Astrocyte of the cerebellum (primary cell): ENCODE measurements around the gene HARS1.
"Not testable (repeated sequence)": the region's sequence is repeated elsewhere in the genome, so short reads cannot be mapped to it uniquely, and the experiment has no call there.

Experiments used
- DNase-seq: peaks from one replicate; pipeline ENCODE4 v3.0.0-alpha.2; 2011; ENCODE audit warnings: low read depth
- H3K4me3 ChIP-seq: 2 replicates; pipeline ENCODE4 v1.5.1; 2011; ENCODE audit warnings: mild to moderate bottlenecking, low read depth, low read length, moderate library complexity
- in situ Hi-C: cut with HindIII; loops from 2 replicates; pipeline ENCODE4 v1.10.0; 2017; ENCODE audit warnings: low sequenced_read_pairs
- TF ChIP-seq, protein P1 (sequence below): IDR thresholded peaks from 2 replicates; pipeline ENCODE4 v1.5.1; 2012; ENCODE audit warnings: low read length, low read depth, moderate library complexity, mild to moderate bottlenecking; ENCODE audit errors: missing control alignments

HARS1 gene

DNA sequence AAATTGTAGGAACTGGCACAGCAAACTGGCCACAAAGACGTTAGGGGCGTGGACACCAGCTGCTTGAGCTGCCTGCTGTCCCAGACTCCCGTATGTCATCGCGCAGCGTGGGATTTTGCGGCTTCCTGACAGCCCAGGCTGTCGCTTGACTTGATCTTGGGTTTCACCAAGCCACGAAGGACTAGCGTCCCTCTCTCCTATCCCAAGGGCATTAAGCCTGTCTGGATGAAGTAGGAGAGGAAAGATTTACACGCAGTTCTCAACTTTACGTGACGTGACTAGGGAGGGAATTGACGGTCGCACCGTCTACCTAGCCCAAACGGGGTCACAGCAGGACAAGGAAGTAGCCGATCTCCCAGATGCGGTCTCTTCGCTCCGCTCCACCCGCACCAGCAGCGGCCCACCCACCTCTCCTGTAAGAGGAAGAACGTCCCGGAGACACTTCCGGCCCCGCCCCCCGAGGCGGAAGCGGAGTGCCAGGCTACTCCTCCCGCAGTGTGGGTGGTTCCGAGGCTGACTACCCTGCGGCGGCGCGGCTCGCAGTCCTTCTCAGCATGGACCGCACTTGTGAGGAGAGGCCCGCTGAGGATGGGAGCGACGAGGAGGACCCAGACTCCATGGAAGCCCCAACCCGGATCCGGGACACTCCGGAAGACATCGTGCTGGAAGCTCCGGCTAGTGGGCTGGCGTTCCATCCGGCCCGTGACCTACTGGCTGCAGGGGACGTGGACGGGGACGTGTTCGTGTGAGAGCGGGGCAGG lies 26.6 kb downstream of the HARS1 start, which contains the start of gene WDR55:
Gene WDR55 (plus strand): TSS at position 546 of the 761 bp plus-strand sequence. CDS start 9 bp downstream, at position 555.
- TF ChIP-seq, protein P1, sequence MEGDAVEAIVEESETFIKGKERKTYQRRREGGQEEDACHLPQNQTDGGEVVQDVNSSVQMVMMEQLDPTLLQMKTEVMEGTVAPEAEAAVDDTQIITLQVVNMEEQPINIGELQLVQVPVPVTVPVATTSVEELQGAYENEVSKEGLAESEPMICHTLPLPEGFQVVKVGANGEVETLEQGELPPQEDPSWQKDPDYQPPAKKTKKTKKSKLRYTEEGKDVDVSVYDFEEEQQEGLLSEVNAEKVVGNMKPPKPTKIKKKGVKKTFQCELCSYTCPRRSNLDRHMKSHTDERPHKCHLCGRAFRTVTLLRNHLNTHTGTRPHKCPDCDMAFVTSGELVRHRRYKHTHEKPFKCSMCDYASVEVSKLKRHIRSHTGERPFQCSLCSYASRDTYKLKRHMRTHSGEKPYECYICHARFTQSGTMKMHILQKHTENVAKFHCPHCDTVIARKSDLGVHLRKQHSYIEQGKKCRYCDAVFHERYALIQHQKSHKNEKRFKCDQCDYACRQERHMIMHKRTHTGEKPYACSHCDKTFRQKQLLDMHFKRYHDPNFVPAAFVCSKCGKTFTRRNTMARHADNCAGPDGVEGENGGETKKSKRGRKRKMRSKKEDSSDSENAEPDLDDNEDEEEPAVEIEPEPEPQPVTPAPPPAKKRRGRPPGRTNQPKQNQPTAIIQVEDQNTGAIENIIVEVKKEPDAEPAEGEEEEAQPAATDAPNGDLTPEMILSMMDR, result no peak
- H3K4me3 ChIP-seq, result peak within 1 kb of the TSS; percentile 86
- peak; percentile 67 for DNase-seq
- in situ Hi-C loops, result no loop called here

DNA sequence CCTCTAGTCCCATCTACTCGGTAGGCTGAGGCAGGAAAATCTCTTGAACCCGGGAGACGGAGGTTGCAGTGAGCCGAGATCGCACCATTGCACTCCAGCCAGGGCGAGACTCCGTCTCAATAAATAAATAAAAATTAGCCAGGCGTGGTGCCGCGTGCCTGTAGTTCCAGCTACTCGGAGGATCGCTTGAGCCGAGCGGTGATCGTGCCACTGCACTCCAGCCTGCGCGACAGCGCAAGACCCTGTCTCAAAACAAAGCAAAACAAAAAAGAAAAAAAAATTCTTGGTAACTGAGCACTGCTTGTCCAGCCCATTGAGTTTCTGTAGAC lies 27.2 kb downstream of the HARS1 start:
- in situ Hi-C loops, result no loop called here
- H3K4me3 ChIP-seq, result peak overlapping the region; percentile 86
- DNase-seq, result no peak
- TF ChIP-seq, protein P1, result no peak

DNA sequence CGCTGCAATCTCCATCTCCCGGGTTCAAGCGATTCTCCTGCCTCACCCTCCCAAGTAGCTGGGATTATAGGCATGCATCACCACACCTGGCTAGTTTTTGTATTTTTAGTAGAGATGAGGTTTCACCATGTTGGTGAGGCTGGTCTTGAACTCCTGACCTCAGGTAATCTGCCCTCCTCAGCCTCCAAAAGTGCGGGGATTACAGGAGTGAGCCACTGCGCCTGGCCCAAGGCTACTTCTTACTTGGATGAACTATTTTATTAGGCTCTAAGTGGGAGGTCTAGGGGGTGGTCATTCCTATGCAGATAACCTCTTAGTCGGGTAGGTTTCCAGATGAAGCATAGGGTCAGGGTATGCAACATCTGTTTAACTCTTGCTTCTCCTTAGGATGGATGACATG lies 30.8 kb downstream of the HARS1 start:
- in situ Hi-C loops, DNase-seq, H3K4me3 ChIP-seq: not testable (repeated sequence)

DNA sequence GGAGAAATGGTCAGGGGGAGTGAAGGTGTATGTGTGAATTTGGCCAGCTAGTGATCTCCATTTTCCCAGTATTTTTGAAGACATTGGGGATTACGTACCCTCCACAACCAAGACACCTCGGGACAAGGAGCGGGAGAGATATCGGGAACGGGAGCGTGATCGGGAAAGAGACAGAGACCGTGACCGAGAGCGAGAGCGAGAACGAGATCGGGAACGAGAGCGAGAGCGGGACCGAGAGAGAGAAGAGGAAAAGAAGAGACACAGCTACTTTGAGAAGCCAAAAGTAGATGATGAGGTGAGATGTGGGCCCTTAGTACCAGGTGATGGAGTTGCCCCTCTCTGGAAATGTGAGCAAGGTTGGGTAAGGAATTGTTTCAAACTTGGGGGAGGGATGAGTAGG lies 32.3 kb downstream of the HARS1 start:
- DNase-seq, result no peak
- TF ChIP-seq, protein P1, result no peak
- in situ Hi-C loops, result no loop called here
- H3K4me3 ChIP-seq, result no peak overlapping the region

DNA sequence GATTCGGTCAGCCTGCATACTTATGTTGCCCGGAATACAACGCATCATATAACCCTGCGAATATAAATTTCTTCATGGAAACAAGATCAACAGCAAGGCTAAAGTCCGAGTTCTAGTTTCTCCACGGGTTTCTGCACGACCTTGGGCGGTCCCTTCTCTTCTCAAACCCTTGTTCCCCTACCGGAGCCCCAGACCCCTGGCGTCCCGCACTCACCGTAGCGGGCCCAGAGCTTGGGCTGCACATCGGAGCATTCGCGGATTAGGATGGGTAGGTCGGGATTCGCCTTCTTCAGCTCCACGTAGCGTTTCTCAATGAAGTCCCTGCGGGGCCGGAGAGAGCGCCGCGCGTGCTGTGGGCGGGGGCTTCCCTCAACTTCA lies 44.1 kb downstream of the HARS1 start:
- peak overlapping the region; percentile 61 for H3K4me3 ChIP-seq
- in situ Hi-C loops, result loop anchor here (5.0 kb wide), 1 partner anchor 105 kb away; no protein-coding TSS in a partner anchor
- TF ChIP-seq, protein P1, result no peak
- DNase-seq, result no peak

DNA sequence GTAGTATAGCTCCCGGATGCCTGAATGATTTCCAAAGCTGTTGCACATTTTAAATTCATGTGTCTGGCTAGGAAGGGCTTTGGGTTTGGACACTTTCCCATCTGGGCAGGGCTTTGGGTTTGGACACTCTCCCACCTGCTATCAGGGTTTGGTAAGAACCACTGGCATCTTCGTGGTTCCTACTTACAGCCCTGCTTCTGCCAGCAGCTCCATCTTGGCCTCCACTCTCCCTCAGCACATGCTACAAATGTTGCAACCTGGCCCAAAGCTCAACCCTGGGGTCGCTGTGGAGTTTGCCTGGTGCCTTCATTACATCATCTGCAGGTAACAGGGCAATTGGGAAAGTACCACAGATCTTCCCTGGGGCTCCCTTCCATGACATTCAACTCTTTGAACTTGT lies 48.5 kb downstream of the HARS1 start:
- H3K4me3 ChIP-seq, result no peak overlapping the region
- TF ChIP-seq, protein P1, result no peak
- DNase-seq, result peak; percentile 81
- in situ Hi-C loops, result no loop called here

DNA sequence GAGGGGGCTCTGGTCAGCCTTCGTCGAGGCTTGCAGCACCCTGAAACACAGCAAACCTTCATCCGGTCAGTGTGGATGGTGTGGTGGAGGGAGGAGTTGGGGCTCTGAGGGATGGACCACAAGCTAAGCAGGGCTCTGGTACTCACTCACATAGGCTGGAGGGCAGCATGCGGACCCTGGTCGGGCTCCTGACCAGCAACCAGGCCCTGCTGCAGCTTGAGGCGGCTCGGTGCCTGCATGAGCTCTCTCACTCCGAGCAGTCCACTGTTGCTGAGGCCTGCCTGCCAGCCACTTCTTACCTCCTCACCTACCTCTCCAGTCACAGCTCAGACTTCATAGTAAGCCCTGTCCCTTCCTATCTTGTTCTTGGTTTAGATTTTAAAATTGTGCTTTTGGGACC lies 49.5 kb downstream of the HARS1 start:
- no peak for DNase-seq
- H3K4me3 ChIP-seq, result no peak overlapping the region
- TF ChIP-seq, protein P1, result no peak
- in situ Hi-C loops, result no loop called here
